ENCODE results near the gene LRP1B.

- TF ChIP-seq, protein P1, sequence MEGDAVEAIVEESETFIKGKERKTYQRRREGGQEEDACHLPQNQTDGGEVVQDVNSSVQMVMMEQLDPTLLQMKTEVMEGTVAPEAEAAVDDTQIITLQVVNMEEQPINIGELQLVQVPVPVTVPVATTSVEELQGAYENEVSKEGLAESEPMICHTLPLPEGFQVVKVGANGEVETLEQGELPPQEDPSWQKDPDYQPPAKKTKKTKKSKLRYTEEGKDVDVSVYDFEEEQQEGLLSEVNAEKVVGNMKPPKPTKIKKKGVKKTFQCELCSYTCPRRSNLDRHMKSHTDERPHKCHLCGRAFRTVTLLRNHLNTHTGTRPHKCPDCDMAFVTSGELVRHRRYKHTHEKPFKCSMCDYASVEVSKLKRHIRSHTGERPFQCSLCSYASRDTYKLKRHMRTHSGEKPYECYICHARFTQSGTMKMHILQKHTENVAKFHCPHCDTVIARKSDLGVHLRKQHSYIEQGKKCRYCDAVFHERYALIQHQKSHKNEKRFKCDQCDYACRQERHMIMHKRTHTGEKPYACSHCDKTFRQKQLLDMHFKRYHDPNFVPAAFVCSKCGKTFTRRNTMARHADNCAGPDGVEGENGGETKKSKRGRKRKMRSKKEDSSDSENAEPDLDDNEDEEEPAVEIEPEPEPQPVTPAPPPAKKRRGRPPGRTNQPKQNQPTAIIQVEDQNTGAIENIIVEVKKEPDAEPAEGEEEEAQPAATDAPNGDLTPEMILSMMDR (IDR thresholded peaks at IDR 0.05; ENCODE audit: poor library complexity, severe bottlenecking): no peak
- TF ChIP-seq EP300 (conservative IDR thresholded peaks at IDR 0.05; ENCODE audit: poor library complexity, severe bottlenecking) (no peak), POLR2AphosphoS5 (IDR thresholded peaks at IDR 0.05) (no peak)
- TF ChIP-seq, protein P2, sequence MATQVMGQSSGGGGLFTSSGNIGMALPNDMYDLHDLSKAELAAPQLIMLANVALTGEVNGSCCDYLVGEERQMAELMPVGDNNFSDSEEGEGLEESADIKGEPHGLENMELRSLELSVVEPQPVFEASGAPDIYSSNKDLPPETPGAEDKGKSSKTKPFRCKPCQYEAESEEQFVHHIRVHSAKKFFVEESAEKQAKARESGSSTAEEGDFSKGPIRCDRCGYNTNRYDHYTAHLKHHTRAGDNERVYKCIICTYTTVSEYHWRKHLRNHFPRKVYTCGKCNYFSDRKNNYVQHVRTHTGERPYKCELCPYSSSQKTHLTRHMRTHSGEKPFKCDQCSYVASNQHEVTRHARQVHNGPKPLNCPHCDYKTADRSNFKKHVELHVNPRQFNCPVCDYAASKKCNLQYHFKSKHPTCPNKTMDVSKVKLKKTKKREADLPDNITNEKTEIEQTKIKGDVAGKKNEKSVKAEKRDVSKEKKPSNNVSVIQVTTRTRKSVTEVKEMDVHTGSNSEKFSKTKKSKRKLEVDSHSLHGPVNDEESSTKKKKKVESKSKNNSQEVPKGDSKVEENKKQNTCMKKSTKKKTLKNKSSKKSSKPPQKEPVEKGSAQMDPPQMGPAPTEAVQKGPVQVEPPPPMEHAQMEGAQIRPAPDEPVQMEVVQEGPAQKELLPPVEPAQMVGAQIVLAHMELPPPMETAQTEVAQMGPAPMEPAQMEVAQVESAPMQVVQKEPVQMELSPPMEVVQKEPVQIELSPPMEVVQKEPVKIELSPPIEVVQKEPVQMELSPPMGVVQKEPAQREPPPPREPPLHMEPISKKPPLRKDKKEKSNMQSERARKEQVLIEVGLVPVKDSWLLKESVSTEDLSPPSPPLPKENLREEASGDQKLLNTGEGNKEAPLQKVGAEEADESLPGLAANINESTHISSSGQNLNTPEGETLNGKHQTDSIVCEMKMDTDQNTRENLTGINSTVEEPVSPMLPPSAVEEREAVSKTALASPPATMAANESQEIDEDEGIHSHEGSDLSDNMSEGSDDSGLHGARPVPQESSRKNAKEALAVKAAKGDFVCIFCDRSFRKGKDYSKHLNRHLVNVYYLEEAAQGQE (IDR thresholded peaks at IDR 0.05; ENCODE audit: borderline replicate concordance): no peak
Measured at GRCh38 chr2:140473851-140474250, 1657.0 kb downstream of the LRP1B start.

All from neural cell (in vitro differentiated cells).